GM21390 (cell line): Measurements from ENCODE around the gene HSPB2.

Source experiments
- ATAC-seq: cut with Tn5 transposase; IDR thresholded peaks from one replicate; pipeline ENCODE4 v1.9.1; 2021; ENCODE audit not compliant: unreplicated experiment

The HSPB2 gene

GRCh38 chr11:111937461-111937769 is 24.9 kb downstream of the HSPB2 start:
- ATAC-seq, result no peak

- no peak for ATAC-seq
These were observed 25.3 kb downstream of the HSPB2 start for GRCh38 chr11:111937844-111938243.

- peak; percentile 85 for ATAC-seq
These were observed 26.2 kb downstream of the HSPB2 start for GRCh38 chr11:111938687-111939160.

GRCh38 chr11:111939836-111940604 is 27.5 kb downstream of the HSPB2 start:
- ATAC-seq, result no peak

GRCh38 chr11:111941963-111942362 is 29.4 kb downstream of the HSPB2 start:
- no peak for ATAC-seq

GRCh38 chr11:111942829-111943228 is 30.3 kb downstream of the HSPB2 start:
- ATAC-seq, result no peak

- ATAC-seq, result no peak
These were observed 31.6 kb downstream of the HSPB2 start for GRCh38 chr11:111944139-111944538.

GRCh38 chr11:111944651-111945051 is 32.1 kb downstream of the HSPB2 start:
- no peak for ATAC-seq

- ATAC-seq, result no peak
These were observed 32.7 kb downstream of the HSPB2 start for GRCh38 chr11:111945198-111945597.

- ATAC-seq, result no peak
These were observed 34.0 kb downstream of the HSPB2 start for GRCh38 chr11:111946499-111946898.

- no peak for ATAC-seq
These were observed 34.6 kb downstream of the HSPB2 start for GRCh38 chr11:111947143-111947542.

GRCh38 chr11:111949519-111950426 is 37.2 kb downstream of the HSPB2 start:
- ATAC-seq, result no peak

GRCh38 chr11:111951565-111951964 is 39.0 kb downstream of the HSPB2 start:
- no peak for ATAC-seq

GRCh38 chr11:111954154-111954553 is 41.6 kb downstream of the HSPB2 start:
- ATAC-seq, result no peak

GRCh38 chr11:111957663-111958444 is 45.3 kb downstream of the HSPB2 start:
- no peak for ATAC-seq

- no peak for ATAC-seq
These were observed 48.4 kb downstream of the HSPB2 start for GRCh38 chr11:111960916-111961315.

GRCh38 chr11:111961389-111962300 is 49.1 kb downstream of the HSPB2 start:
- ATAC-seq, result no peak
